SJCRH30 (cell line): ENCODE measurements around the gene LAGE3. TPM values are rescaled to one million over a fixed set of nuclear protein-coding genes. Genes with fewer than 3 reads are reported as not detected.

ENCODE experiments used
- DNase-seq, 2 experiments: peaks; one replicate each; pipeline ENCODE4 v3.0.0-alpha.2; 2015 to 2020
- H3K27ac ChIP-seq: fragments of 250-450 bp; sonication (Bioruptor Pico); 2 replicates; pipeline ENCODE4 v1.5.1; 2020; ENCODE audit warnings: mild to moderate bottlenecking, moderate library complexity
- H3K27me3 ChIP-seq: fragments of 250-450 bp; sonication (Bioruptor Pico); 2 replicates; pipeline ENCODE4 v1.5.1; 2020; ENCODE audit warnings: mild to moderate bottlenecking, moderate library complexity
- H3K36me3 ChIP-seq: fragments of 250-450 bp; sonication (Bioruptor Pico); 2 replicates; pipeline ENCODE4 v1.5.1; 2020; ENCODE audit warnings: mild to moderate bottlenecking, moderate library complexity
- H3K4me1 ChIP-seq: fragments of 250-450 bp; sonication (Bioruptor Pico); 2 replicates; pipeline ENCODE4 v1.5.1; 2020; ENCODE audit warnings: mild to moderate bottlenecking, moderate library complexity
- H3K4me3 ChIP-seq: fragments of 250-450 bp; sonication (Bioruptor Pico); 2 replicates; pipeline ENCODE4 v1.5.1; 2020; ENCODE audit warnings: mild to moderate bottlenecking, moderate library complexity
- H3K9me3 ChIP-seq: fragments of 250-450 bp; sonication (Bioruptor Pico); replicated peaks from 2 replicates; pipeline ENCODE4 v1.5.1; 2020; ENCODE audit warnings: mild to moderate bottlenecking, moderate library complexity
- total RNA-seq: library from RNA; depleted of rRNA; stranded (reverse); fragments of >200 nt; shearing (Covaris generic); gene quantifications from 2 replicates; pipeline ENCODE4 v1.2.3, GENCODE V29; 2014

The LAGE3 gene
- total RNA-seq, 1 experiment from 2014 or later, result 21.0 TPM

DNA sequence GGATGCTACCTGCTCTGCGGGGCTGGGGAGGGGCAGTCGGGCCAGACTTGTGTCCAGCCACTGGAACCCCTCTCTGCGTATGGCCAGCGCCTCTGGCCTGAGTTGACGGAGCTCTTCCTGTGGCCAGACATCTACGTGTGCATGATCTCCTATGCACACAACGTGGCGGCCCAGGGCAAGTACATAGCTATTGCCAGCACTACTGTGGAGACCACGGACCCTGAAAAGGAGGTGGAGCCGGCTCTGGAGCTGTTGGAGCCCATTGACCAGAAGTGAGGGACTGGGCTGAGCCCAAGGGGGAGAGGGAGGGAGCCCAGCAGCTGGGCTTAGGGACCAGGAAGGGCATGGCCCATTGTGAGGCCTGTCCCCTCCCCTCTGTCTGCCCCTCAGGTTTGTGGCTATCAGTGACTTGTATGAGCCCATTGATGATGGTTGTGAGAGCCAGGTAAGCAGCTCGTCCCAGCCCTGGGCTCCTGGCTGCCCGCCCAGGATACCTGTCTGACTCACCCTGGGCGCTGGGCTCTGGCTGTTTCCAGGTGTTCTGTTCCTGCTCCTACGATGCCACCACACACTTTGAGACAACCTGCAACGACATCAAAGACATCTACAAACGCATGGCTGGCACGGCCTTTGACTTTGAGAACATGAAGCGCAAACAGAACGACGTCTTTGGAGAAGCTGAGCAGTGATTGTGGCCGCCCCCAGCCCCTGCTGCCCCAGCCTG lies 36.9 kb downstream of the LAGE3 start:
- Histone ChIP-seq H3K27ac (no peak overlapping the region), H3K36me3 (0 out of 2 replicates have a peak, but pooled peaks cover 3% of the 10 kb centered on the region), H3K4me3 (no peak overlapping the region), H3K27me3 (no peaks in the 10 kb centered on the region), H3K4me1 (no peaks in the 10 kb centered on the region), H3K9me3 (no peaks in the 10 kb centered on the region)
- DNase-seq, result no peak

GRCh38 chrX:154441564-154441963 lies 37.5 kb downstream of the LAGE3 start:
- no peak overlapping the region for H3K27ac ChIP-seq
- no peak for DNase-seq
- no peaks in the 10 kb centered on the region for H3K27me3 ChIP-seq
- H3K4me3 ChIP-seq, result no peak overlapping the region
- 0 out of 2 replicates have a peak, but pooled peaks cover 3% of the 10 kb centered on the region for H3K36me3 ChIP-seq
- H3K4me1 ChIP-seq, result no peaks in the 10 kb centered on the region
- no peaks in the 10 kb centered on the region for H3K9me3 ChIP-seq

GRCh38 chrX:154440623-154441357 lies 38.3 kb downstream of the LAGE3 start:
- DNase-seq, result no peak

DNA sequence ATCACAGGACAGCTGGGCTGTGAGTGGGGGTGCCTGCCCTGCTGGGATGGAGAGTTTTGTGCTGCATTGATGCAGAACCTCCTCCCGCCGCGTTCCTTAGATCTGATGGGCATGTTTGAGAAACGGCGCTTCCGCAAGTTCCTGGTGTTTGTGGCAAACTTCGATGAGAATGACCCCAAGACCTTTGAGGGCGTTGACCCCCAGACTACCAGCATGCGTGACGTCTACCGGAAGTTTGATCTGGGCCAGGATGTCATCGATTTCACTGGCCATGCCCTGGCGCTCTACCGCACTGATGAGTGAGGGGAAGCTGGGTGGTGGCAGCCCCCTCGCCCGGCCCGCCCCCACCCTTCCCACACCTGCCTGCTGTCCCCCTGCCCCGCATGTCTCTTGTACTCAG lies 39.2 kb downstream of the LAGE3 start:
- Histone ChIP-seq H3K36me3 (0 out of 2 replicates have a peak, but pooled peaks cover 3% of the 10 kb centered on the region), H3K9me3 (no peaks in the 10 kb centered on the region), H3K27me3 (no peaks in the 10 kb centered on the region), H3K4me1 (no peaks in the 10 kb centered on the region), H3K4me3 (no peak overlapping the region), H3K27ac (no peak overlapping the region)
- no peak for DNase-seq

More at GRCh38 chrX:154440623-154441357, 38.3 kb downstream of the LAGE3 start:
- Histone ChIP-seq H3K9me3 (no peaks in the 10 kb centered on the region), H3K4me3 (no peak overlapping the region), H3K4me1 (no peaks in the 10 kb centered on the region), H3K27ac (no peak overlapping the region), H3K36me3 (0 out of 2 replicates have a peak, but pooled peaks cover 3% of the 10 kb centered on the region), H3K27me3 (no peaks in the 10 kb centered on the region)

DNA sequence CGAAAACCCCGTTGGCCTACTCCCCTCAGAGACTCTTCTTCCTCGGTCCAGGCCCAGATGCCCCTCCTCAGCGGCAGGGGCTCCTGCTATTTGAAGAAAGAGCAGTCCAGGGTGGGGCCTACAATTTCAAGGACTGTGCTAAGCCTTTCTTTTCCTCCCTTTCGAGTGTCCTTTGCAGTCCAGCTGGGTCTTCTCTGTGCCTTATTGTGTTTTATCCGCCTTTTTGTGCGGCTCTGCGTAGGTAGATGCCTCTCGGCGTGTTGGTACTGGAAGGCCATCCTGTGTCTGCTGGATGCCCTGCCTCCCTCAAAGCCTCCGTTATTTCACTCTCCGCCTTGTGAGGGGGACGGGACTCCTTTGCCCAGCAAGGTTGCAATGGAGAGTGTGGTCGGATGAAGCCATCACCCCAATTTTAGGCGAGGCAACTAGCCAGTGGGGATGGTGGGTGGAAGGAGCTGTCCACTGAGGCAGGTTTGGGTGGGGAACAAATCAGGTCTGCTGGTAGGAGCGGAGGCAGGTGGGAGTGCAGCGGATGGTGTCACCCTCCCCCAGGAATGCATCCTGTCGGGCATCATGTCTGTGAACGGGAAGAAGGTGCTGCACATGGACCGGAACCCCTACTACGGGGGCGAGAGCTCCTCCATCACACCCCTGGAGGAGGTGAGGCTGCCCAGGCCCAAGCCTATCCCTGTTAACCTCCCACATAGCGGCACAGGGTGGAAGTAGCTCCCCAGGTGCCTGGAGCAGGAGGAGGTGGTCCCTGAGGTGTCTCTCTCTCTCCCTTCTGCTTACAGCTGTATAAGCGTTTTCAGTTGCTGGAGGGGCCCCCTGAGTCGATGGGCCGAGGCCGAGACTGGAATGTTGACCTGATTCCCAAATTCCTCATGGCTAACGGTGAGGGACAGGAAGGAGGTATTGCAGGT lies 40.8 kb downstream of the LAGE3 start:
- Histone ChIP-seq H3K27me3 (no peaks in the 10 kb centered on the region), H3K9me3 (no peaks in the 10 kb centered on the region), H3K27ac (no peak overlapping the region), H3K4me3 (peak overlapping the region; percentile 95), H3K36me3 (0 out of 2 replicates have a peak, but pooled peaks cover 5% of the 10 kb centered on the region), H3K4me1 (no peaks in the 10 kb centered on the region)
- DNase-seq, result no peak

GRCh38 chrX:154436983-154437752 lies 41.9 kb downstream of the LAGE3 start, which contains the start of gene GDI1:
Gene GDI1 (plus strand): TSS chrX:154437154. CDS start chrX:154437255, 101 bp downstream.
- Histone ChIP-seq H3K27me3 (no peaks in the 10 kb centered on the region), H3K27ac (peak within 1 kb of the TSS; percentile 33; the same call in 1 of the 2 replicates), H3K4me3 (peak within 1 kb of the TSS; percentile 95), H3K4me1 (no peaks in the 10 kb centered on the region), H3K9me3 (no peaks in the 10 kb centered on the region), H3K36me3 (0 out of 2 replicates have a peak, but pooled peaks cover 2% of the 10 kb centered on the region)
- DNase-seq, result peak; percentile 57 to 62

DNA sequence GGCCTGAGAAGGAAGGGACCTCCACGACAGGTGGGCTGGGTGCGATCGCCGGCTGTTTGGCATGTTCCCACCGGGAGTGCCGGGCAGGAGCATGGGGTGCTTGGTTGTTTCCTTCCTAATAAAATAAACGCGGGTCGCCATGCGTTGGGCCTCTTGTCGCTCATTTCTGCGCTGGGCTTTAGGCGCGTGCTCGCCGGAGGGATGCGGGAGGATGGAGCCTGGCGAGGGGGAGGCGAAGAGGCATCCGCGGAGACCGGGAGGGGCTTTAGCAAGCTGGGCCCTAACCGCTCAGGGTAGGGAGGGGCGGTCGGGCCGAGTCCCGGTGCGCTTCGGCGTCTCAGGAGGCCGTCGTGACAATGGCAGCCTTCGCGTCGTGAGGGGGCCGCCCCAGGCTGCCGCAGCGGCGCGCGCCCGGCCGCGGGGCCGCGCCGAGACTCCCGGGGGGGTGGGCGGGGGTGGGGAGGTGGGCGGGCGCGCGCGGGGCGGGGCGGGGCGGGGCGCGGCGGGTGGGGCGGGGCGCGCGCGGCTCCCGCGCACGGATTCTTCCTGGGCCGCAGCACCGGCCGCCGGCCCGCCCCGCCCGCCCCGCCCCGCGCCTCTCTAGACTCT lies 42.6 kb downstream of the LAGE3 start:
- Histone ChIP-seq H3K9me3 (no peaks in the 10 kb centered on the region), H3K4me3 (peak overlapping the region; percentile 95), H3K4me1 (no peaks in the 10 kb centered on the region), H3K27me3 (no peaks in the 10 kb centered on the region), H3K36me3 (0 out of 2 replicates have a peak, but pooled peaks cover 2% of the 10 kb centered on the region), H3K27ac (peak overlapping the region; percentile 33; the same call in 1 of the 2 replicates)
- DNase-seq, result peak; percentile 17 to 44

GRCh38 chrX:154435171-154435733 lies 43.8 kb downstream of the LAGE3 start:
- H3K9me3 ChIP-seq, result no peaks in the 10 kb centered on the region
- no peak overlapping the region for H3K27ac ChIP-seq
- H3K36me3 ChIP-seq, result 0 out of 2 replicates have a peak, but pooled peaks cover 2% of the 10 kb centered on the region
- no peaks in the 10 kb centered on the region for H3K27me3 ChIP-seq
- DNase-seq, result no peak
- no peak overlapping the region for H3K4me3 ChIP-seq
- H3K4me1 ChIP-seq, result no peaks in the 10 kb centered on the region

GRCh38 chrX:154434394-154435168 lies 44.5 kb downstream of the LAGE3 start:
- no peak overlapping the region for H3K27ac ChIP-seq
- 0 out of 2 replicates have a peak, but pooled peaks cover 2% of the 10 kb centered on the region for H3K36me3 ChIP-seq
- no peaks in the 10 kb centered on the region for H3K4me1 ChIP-seq
- no peak overlapping the region for H3K4me3 ChIP-seq
- DNase-seq, result no peak
- H3K27me3 ChIP-seq, result no peaks in the 10 kb centered on the region
- no peaks in the 10 kb centered on the region for H3K9me3 ChIP-seq

- Histone ChIP-seq H3K4me3 (no peak overlapping the region), H3K9me3 (no peaks in the 10 kb centered on the region), H3K27ac (no peak overlapping the region), H3K36me3 (0 out of 2 replicates have a peak, but pooled peaks cover 2% of the 10 kb centered on the region), H3K4me1 (no peaks in the 10 kb centered on the region), H3K27me3 (no peaks in the 10 kb centered on the region)
- DNase-seq, result no peak
Observed at GRCh38 chrX:154433605-154434004, 45.5 kb downstream of the LAGE3 start.

- no peak for DNase-seq
- no peaks in the 10 kb centered on the region for H3K9me3 ChIP-seq
- no peaks in the 10 kb centered on the region for H3K27me3 ChIP-seq
- 0 out of 2 replicates have a peak, but pooled peaks cover 2% of the 10 kb centered on the region for H3K36me3 ChIP-seq
- no peak overlapping the region for H3K27ac ChIP-seq
- no peaks in the 10 kb centered on the region for H3K4me1 ChIP-seq
- no peak overlapping the region for H3K4me3 ChIP-seq
Observed at GRCh38 chrX:154432210-154432609, 46.9 kb downstream of the LAGE3 start.

GRCh38 chrX:154431341-154431740 lies 47.7 kb downstream of the LAGE3 start:
- no peak for DNase-seq
- Histone ChIP-seq H3K27ac (no peak overlapping the region), H3K4me1 (no peaks in the 10 kb centered on the region)

More at GRCh38 chrX:154431341-154431740, 47.7 kb downstream of the LAGE3 start:
- 0 out of 2 replicates have a peak, but pooled peaks cover 2% of the 10 kb centered on the region for H3K36me3 ChIP-seq
- no peaks in the 10 kb centered on the region for H3K27me3 ChIP-seq
- no peak overlapping the region for H3K4me3 ChIP-seq
- no peaks in the 10 kb centered on the region for H3K9me3 ChIP-seq
